A549 (cell line): ENCODE results near the gene AIG1.

ENCODE experiments used
- JUN ChIP-seq, 2 experiments: fragments of >200 bp; sonication (Bioruptor Twin); formaldehyde crosslinking; IDR thresholded peaks; 2 replicates in 1 of 2; 3 replicates in 1 of 2; pipeline ENCODE4 v1.6.1; 2016 to 2017
- MYC ChIP-seq: IDR thresholded peaks from 2 replicates; pipeline ENCODE4 v1.6.1; 2012; ENCODE audit warnings: mild to moderate bottlenecking, inconsistent platforms, low read length, improper control_type of control experiment, borderline replicate concordance
- POLR2A ChIP-seq: IDR thresholded peaks from 2 replicates; pipeline ENCODE4 v1.6.1; 2012; ENCODE audit warnings: mild to moderate bottlenecking, low read length
- RCOR1 ChIP-seq: fragments of 150-350 bp; IDR thresholded peaks from 2 replicates; pipeline ENCODE4 v1.6.1; 2014; ENCODE audit warnings: antibody characterized with exemption, low read length, low read depth
- RFX5 ChIP-seq: fragments of 450-650 bp; IDR thresholded peaks from 2 replicates; pipeline ENCODE4 v1.7.1; 2014; ENCODE audit warnings: antibody characterized with exemption, mild to moderate bottlenecking, moderate library complexity
- RNF2 ChIP-seq: fragments of 200-600 bp; sonication (generic); IDR thresholded peaks from 2 replicates; pipeline ENCODE4 v1.6.1; 2016; ENCODE audit warnings: low read depth, mild to moderate bottlenecking, antibody characterized with exemption, moderate library complexity, borderline replicate concordance
- SREBF2 ChIP-seq: fragments of 450-650 bp; IDR thresholded peaks from 2 replicates; pipeline ENCODE4 v1.6.1; 2014; ENCODE audit warnings: mild to moderate bottlenecking, moderate library complexity
- TF ChIP-seq, protein P1 (sequence below): fragments of 200-600 bp; sonication (generic); IDR thresholded peaks from 2 replicates; pipeline ENCODE4 v1.6.1; 2016; ENCODE audit warnings: antibody characterized with exemption, mild to moderate bottlenecking, moderate library complexity
- TF ChIP-seq, protein P2 (sequence below): IDR thresholded peaks from 2 replicates; pipeline ENCODE4 v1.6.1; 2012
- TF ChIP-seq, protein P3 (sequence below): fragments of >200 bp; sonication (Bioruptor Twin); formaldehyde crosslinking; IDR thresholded peaks from 3 replicates; pipeline ENCODE4 v1.5.1; 2016
- TF ChIP-seq, protein P4 (sequence below): IDR thresholded peaks from 2 replicates; pipeline ENCODE4 v1.6.1; 2012; ENCODE audit warnings: low read depth, borderline replicate concordance
- TF ChIP-seq, protein P5 (sequence below): fragments of 450-650 bp; IDR thresholded peaks from 2 replicates; pipeline ENCODE4 v1.6.1; 2014; ENCODE audit warnings: antibody characterized with exemption

DNA sequence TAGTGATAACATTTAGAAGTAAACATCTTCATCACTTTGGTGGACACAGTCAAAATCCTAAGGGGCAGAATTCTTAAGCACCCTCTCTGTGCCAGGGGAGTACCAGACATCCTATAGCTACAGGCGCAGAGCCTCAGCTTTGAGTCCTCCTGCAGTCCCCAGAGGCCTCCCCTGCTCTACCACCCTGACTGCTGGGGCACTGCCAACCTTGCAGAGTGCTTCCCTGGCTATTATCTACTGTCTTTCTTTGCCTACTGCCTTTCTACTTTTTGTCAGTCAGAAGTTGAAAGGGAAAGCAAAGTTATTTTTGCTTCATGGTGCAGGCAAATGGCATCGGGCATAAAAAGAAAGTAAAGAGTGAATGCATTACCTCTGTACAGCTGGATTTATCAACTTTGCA is 80.1 kb downstream of the AIG1 start:
- TF ChIP-seq, protein P1, sequence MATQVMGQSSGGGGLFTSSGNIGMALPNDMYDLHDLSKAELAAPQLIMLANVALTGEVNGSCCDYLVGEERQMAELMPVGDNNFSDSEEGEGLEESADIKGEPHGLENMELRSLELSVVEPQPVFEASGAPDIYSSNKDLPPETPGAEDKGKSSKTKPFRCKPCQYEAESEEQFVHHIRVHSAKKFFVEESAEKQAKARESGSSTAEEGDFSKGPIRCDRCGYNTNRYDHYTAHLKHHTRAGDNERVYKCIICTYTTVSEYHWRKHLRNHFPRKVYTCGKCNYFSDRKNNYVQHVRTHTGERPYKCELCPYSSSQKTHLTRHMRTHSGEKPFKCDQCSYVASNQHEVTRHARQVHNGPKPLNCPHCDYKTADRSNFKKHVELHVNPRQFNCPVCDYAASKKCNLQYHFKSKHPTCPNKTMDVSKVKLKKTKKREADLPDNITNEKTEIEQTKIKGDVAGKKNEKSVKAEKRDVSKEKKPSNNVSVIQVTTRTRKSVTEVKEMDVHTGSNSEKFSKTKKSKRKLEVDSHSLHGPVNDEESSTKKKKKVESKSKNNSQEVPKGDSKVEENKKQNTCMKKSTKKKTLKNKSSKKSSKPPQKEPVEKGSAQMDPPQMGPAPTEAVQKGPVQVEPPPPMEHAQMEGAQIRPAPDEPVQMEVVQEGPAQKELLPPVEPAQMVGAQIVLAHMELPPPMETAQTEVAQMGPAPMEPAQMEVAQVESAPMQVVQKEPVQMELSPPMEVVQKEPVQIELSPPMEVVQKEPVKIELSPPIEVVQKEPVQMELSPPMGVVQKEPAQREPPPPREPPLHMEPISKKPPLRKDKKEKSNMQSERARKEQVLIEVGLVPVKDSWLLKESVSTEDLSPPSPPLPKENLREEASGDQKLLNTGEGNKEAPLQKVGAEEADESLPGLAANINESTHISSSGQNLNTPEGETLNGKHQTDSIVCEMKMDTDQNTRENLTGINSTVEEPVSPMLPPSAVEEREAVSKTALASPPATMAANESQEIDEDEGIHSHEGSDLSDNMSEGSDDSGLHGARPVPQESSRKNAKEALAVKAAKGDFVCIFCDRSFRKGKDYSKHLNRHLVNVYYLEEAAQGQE, result no peak
- TF ChIP-seq RNF2, result no peak
- TF ChIP-seq POLR2A, result no peak
- TF ChIP-seq, protein P2, sequence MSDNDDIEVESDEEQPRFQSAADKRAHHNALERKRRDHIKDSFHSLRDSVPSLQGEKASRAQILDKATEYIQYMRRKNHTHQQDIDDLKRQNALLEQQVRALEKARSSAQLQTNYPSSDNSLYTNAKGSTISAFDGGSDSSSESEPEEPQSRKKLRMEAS, result no peak
- TF ChIP-seq MYC, result no peak
- no peak for TF ChIP-seq JUN (IDR thresholded peaks at IDR 0.05)
- TF ChIP-seq, protein P3, sequence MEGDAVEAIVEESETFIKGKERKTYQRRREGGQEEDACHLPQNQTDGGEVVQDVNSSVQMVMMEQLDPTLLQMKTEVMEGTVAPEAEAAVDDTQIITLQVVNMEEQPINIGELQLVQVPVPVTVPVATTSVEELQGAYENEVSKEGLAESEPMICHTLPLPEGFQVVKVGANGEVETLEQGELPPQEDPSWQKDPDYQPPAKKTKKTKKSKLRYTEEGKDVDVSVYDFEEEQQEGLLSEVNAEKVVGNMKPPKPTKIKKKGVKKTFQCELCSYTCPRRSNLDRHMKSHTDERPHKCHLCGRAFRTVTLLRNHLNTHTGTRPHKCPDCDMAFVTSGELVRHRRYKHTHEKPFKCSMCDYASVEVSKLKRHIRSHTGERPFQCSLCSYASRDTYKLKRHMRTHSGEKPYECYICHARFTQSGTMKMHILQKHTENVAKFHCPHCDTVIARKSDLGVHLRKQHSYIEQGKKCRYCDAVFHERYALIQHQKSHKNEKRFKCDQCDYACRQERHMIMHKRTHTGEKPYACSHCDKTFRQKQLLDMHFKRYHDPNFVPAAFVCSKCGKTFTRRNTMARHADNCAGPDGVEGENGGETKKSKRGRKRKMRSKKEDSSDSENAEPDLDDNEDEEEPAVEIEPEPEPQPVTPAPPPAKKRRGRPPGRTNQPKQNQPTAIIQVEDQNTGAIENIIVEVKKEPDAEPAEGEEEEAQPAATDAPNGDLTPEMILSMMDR, result no peak
- TF ChIP-seq RCOR1, result no peak
- no peak for TF ChIP-seq RFX5
- TF ChIP-seq, protein P4, sequence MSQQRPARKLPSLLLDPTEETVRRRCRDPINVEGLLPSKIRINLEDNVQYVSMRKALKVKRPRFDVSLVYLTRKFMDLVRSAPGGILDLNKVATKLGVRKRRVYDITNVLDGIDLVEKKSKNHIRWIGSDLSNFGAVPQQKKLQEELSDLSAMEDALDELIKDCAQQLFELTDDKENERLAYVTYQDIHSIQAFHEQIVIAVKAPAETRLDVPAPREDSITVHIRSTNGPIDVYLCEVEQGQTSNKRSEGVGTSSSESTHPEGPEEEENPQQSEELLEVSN, result no peak
- TF ChIP-seq, protein P5, sequence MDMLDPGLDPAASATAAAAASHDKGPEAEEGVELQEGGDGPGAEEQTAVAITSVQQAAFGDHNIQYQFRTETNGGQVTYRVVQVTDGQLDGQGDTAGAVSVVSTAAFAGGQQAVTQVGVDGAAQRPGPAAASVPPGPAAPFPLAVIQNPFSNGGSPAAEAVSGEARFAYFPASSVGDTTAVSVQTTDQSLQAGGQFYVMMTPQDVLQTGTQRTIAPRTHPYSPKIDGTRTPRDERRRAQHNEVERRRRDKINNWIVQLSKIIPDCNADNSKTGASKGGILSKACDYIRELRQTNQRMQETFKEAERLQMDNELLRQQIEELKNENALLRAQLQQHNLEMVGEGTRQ, result no peak
- TF ChIP-seq SREBF2, result no peak
